NCI-H226 (cell line): ENCODE results near the gene CENPM.

Experiments used
- DNase-seq: peaks from one replicate; pipeline ENCODE4 v3.0.0-alpha.2; 2015

CENPM gene, protein sequence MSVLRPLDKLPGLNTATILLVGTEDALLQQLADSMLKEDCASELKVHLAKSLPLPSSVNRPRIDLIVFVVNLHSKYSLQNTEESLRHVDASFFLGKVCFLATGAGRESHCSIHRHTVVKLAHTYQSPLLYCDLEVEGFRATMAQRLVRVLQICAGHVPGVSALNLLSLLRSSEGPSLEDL

DNA sequence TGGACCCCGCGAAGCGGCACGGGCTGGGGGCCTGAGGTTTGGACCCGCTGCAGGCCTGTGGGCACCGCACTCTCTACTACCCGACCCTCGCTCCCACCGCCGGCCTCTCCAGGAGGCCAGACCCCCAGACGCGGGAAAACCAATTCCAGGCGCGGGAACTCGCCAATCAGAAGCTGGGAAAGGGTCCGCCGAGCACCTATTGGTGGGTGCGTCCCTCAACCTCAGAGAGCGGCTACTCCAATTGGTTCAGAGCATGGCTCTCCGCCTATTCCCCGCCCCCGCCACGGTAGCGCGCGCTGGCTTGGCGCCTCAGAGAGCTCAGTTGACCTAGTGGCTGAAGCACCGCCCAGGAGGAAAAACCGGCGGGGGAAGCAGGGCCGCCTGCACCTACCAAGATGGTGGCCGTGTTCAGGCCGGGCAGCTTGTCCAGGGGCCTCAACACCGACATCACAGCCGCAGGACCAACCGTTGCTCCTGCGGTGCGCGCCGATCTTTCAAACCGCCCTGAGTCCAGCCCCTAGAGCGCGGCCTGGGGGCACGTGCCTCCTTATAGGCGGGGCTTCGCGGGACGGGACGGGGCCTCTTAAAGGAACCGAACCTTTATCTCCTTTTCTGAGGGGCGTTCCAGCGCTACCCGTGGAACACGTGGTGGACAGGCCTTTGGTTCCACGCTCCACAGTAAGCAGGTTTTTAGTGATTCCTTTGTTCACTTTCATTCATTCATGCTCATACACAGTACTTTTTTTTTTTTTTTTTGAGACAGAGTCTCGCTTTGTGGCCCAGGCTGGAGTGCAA, at the start of gene CENPM:
CENPM (minus strand) TSS at position 524 of the 795 bp plus-strand sequence; CDS start at position 448, 76 bp downstream.
- DNase-seq = peak; percentile 80

DNA sequence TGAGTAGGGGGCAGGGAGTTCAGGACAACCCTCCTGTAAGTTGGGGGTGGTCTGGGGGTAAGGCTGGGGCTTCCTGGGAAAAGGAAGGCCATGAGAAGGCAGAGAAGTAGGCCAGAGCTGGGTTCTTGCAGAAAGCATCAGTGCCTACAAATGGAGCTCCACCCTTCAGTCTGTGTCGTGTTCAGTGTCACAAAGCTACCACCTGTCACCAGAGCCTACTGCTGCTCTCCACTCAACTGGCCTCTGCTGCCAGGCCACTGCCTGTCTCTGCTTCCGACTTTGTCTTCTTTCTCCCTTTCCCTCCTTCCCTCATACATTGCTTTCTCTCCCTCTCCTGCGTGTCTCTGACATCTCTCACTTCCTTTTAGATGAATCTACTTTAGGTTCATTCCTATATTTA, 48.3 kb upstream of the CENPM start:
- no peak for DNase-seq

DNA sequence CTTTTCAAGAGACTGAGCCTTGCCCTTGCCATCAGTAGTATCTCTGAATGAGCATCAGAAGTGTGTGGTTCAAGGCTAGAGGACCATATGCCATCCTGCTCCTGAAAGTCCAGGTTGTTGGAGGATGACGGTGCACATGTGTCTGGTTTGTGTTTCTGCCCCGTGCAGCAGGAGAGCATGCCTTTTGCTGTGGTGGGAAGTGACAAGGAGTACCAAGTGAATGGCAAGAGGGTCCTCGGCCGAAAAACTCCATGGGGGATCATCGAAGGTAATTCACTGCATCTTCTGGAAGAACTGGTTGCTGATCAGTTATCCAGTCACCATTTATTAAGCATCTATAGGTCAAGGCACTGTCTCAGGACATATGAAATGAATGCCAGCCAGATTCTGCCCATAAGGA, 45.5 kb upstream of the CENPM start:
- no peak for DNase-seq

DNA sequence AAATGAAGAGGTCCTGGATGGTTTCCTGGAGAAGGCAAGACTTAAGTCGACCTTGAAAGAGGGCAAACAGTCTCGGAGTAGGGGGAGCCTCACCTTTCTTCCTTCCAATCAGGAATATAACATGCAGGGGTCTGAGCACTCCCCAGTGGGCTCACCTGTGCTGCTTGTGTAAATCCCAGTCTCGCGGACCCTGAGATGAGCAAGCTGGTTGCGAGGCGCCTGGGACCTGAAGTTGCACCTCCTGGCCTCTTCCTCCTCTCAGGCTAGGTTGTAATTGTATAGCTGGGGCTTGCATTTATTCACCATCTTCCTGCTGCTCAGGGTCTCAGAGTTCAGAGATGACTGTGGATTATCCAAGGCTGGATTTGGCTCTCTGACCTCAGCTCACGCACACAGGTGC, 44.2 kb upstream of the CENPM start:
- no peak for DNase-seq

DNA sequence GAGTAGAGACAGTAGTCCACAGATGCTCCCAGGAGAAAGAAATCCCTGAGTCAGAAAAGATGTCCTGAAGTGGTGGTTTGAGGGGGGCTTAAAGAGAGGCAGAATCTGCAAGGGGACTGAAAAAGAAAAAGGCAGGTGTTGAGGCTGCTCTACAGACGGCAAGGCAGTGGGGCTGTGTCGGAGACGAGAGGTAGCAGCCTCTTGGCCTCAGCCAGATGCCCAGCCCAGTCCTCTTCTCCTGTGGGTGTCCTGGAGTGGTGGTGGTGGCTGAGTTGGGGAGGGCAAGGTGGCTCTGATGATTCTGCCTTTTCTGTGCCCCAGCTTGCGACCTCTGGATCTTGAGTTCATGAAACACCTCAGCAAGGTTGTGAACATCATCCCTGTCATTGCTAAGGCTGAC, 42.3 kb upstream of the CENPM start:
- no peak for DNase-seq

DNA sequence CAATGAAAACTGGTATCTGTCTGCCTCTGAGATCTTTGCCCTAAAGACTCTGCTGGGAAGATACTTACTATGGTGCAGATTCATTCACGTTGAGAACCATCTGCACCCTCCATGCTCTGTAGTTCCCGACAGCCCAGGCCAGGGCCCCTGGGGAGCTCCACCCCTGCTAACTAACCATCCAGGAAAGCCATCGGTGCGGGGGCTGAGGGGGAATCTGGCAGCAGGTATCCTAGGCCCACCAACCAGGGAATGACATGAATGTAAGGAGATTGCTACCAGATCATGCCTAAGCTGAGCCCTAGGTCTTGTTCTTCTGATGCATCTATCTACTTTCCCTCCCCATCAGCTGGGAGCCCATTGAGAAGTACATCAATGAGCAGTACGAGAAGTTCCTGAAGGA, 40.3 kb upstream of the CENPM start:
- DNase-seq = no peak

DNA sequence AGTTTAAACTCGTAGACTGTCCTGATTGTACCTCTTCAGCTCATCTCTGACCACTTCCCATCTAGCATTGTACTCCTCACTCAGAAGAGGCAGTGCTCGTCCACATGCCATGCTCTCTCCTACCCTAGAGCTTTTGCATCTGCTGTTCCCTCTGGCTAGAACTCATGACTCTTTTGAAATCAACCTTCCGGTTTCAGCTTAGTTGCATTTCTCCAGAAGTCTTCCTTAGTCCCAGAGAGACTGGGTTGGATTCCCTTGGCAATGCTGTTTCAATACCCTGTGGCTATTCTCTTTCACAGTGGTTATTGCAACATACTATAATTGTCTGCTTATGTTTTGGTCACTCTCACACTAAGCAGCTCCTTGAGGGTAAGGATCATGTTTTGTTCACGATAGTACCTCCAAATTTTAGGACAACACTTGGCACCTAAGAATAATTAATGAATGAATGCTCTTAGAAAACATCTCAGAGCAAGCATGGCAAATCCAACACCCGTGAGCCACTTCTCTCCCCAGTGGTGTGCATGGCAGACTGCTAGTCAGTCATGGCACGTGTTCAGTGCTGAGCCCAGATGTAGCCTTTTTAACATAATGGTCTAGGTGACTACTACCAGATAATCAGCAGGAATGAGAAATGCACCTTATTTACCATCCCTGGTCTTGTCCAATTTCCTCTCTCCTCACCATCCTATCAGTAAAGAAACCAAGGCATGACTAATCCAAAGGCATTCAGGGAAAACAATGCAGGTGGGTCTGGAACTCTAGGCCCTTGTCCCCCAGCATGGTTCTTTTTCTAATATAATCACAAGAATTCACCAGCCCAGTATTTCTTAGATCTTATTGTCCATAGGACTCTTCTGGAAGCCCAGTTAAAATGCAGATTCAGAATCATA, 36.8 kb upstream of the CENPM start:
- no peak for DNase-seq

DNA sequence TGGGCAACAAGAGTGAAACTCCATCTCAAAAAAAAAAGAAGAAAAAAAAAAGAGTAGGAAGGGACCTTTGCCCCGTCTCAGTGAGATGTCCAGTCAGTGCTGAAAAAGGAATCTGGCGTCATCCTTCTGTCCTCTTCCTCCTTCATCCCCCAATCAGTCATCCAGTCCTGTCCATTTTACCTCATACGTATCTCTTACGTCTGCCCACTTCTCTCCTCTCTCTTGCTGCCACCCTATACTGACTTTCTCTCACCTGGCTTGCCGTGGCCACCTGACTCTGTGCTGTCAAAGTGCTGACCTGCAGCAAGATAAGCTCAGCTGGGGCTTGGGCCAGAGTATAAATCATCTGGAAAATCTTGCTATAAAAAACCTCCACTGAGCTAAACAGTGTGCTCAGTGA, 35.9 kb upstream of the CENPM start:
- DNase-seq = no peak

DNA sequence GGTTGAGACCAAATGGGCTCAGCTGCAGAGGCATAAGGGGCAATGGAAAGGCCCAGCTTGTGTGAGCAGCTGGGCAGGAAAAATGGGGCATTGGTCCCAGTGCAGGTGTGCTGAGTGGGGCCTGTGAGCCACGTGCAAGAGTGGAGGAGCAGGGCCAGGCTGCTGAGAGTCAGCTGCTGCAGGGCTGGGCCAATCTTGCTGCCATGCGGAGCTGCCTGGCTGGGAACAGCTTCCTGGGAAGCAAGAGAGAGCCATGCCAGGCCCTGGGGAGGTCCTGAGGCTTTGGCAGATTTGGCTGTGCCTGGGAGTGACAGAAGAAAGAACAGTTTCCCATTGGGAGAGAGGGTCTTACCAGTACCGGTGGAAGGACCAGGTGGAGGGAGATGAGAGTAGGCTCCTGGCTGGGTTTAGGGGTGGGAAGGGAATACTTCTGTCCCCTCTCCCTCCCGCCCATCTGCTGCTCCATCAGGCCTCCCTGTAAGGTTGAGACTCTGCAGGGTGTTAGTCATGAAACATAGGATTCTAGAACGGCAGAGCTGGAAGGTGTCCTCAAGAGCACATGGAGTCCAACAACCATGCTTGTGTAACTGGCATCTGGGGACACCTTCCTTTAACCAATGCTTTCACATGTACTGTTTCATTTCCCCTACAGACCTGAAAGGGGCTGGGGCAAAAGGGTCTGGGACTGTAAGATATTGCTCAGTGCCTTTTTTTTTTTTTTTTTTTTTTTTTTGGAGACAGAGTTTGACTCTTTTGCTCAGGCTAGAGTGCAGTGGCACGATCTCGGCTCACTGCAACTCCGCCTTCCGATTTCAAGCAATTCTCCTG, 32.7 kb upstream of the CENPM start:
- no peak for DNase-seq

DNA sequence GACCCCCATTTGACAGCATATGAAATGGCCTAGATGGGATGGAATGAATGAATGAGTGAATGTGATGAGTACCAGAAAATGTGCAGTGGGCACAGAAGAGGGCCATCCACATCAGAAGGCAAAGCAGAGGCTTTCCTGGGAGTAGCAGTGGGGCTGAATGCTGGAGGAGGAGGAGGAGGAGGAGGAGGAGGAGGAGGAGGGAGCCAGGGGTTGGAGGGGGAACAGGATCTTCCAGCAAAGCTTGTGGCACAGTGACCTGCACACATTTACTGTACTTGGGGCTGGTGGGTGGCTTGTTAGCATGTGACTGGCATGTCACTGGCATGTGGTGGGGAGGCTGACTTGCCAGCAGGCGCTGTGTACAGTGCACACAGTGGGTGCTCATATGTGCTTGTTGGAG, 31.8 kb upstream of the CENPM start:
- no peak for DNase-seq

DNA sequence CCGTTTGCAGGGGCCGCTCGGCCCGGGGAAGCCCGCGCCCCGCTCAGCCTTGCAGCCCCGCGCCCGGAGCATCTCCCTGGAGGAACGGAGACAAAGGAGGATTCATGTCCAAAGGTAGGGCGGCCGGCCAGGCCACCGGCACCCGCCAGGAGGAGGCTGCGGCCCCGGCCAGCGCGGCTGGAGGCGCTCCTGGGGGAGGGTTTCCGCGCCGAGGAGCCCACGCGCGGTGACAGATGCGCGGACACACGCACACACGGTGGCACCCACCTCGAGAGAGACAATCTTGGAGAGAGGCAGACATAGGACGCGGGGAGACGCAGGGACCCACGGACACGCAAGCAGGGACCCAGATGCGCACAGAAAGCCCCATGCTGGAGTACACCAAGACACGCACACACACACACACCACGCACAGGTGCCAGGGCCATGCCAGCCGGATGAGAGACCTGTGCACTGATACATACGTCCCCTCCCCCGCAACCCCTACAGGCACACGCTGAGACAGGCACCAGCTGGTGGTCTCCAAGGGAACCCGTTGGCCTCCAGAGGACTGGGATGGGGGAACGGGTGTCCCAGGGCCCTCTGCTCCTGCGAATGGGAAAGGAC, 30.1 kb upstream of the CENPM start:
- no peak for DNase-seq

DNA sequence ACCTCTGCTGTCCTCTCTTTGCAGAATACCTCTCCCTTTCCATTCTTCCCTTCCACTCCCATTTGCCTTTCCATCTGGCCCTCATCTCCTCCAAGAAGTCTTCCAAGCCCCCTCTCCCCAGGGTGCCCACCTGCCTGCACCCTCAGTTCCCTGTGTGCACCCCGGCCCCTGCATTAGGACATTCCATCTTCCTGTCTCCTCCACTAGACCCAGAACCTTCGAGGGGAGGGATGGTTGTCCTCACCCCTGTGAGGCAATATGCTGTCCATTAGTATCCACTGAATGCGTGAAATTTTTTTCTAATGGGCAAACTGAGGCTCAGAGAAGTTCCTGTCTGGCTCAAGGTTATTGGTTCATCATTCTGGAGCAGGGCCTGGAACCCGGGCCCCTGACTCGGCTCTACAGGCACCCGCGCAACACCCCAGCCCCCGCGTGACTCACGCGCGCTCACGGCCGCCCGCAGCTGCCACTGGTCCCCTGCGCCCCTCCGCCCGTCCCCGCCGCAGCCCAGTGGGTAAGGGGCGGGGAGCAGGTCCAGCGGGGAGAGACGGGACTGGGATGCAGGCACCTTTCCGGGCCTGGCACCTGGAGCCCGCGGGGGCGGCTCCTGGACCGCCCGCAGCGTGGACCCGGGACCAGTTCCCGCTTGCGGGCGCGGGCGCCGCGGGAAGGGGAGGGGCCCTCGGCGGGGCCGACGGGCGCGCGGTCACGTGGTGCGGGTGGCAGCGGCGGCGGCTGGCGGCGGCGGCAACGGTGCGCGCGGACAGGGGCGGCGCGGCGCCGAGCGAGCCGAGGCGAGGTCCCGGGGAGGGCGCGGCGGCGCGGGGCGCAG, 29.3 kb upstream of the CENPM start:
- no peak for DNase-seq

DNA sequence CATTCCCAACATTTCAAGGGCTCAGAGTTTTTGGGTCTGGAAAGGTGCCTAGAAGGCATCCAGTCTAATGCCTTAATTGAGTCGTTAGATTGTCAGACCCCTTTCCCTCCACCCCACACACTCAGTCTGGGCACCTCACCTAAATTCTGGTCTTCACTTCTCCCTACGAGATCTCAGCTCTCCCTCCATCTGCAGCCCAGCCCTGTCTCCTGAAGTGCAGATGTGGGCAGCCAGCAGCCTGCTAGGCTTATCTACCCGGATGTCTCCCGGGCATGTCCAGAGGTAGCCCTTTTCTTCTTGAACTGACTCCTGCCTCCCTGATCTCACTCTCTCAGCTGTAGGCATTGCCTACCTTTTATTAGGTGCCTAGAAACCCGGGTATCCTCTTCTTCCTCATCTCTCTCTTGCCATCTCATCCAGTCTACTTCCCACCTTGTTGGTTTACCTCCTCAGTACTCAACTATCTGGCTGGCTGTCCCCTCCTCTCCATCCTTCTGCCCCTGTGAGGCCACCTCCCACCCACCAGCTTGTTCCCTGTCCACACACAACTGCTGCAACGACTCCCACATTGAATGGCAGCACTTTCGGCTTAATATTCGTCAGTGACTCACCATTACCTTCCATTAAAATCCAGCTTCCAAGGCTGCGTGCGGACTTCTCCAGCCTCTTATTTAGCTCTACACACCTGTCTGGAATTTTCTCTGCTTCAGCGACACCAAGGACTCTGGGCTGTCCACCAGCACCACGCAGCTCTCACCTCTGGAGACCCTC, 28.5 kb upstream of the CENPM start:
- no peak for DNase-seq

DNA sequence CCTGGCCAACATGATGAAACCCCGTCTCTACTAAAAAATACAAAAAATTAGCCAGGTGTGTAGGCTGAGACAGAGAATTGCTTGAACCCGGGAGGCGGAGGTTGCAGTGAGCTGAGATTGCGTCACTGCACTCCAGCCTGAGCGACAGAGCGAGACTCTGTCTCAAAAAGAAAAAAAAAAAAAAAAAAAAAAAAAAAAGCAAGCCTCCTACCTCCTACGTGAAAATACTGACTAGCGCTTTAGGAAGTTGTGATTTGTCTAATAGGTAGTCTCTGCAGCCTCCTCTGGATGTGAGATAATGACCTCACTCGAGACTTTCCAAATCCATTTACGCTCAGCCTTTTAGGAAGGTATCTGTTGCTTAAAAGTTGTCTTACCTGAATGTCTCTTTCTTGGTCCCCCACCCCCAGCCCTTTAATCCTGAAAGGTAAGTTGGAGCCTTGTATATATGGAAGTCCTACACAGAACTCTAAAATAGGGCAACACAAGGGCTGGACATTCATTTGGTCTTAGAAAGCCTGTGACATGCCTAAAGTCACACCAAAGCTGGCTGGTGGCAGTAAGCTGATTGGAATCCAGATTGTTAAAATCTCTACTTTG, 27.8 kb upstream of the CENPM start:
- no peak for DNase-seq

DNA sequence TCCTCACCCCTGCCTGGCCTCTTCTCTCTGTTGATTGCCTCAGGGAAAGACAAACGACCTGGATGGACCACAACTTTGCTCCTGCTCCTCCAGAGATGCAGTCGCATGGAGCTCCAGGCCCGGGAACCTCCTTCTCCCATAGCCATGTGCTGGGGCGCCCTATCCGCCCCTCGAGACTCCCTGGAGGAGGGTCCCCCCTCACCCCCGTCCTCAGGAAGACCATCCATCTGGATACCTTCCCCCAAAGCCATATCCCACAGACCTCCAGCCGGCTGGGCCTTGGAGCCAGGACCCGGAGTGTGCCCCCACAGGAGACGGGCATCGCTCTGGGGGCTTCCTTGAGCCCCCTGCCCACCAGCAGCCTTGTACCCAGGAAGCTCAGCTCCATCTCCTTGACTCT, 24.5 kb upstream of the CENPM start:
- DNase-seq = no peak

DNA sequence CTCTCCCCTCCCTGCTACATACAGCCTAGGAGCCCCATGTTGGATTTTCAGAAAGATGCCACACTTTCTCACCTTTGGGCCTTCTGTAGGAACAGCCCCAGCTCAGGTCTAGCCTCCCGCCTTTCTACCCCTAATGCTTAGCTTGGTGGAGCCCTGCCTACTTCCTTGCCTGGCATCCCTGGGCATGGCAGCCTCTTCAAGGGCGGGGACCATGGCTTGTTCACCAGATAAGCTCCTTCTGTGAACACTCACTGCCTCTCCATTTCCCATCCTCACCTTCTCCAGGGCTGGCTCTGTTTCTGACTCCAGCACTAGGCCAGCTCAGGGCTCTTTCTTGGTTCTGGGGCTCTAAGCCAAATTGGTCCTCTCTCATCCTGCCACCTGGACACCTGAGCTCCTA, 23.6 kb upstream of the CENPM start:
- no peak for DNase-seq

DNA sequence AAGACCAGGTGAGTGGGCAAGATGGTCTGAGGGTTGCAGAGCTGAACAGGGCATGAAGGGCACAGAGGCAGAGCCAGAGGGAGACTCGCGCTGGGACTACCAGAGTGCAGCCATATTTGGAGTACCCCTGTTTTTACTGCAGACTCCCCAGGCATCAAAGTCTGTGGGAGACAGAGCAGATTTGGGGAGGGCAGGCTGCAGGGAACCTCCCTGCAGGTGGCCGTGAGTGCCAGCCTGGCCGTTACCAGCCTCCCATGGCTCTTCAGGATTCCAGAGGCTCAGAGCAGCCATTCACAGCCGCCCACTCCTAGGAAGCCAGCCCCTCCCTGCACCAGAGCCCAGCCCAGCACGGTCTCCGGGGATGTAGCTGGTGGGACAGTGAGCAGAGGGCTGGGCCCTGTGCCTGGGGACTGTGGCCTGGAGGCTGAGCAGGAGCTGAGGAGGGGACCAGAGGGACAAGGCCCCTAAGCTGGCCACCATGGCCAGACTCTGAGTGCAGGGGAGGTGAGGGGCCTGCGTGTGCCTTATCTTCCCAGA, 22.2 kb upstream of the CENPM start, which contains the start of gene SEPTIN3:
SEPTIN3 (plus strand) TSS at position 334 of the 537 bp plus-strand sequence. CDS start 2,050 bp downstream, outside the sequence.
- no peak for DNase-seq

DNA sequence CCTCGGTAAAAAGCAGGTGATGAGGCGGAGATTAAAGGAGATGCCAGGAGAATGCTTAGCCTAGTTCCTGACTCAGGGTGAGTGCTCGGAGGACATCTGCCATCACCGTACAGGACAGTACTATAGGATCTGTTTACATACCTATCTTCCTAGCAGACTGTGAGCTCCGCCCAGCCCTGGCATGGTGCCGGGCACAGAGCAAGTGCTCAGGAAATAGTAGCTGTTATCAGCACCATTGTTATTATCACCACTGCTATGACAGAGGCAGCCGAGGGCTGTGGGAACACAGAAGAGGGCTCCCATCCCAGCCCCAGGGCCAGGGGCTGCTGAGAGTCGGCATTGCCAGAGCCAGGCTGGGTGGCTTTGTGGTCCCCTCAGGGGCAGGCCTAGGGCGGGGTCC, 21.6 kb upstream of the CENPM start:
- DNase-seq = peak; percentile 6

DNA sequence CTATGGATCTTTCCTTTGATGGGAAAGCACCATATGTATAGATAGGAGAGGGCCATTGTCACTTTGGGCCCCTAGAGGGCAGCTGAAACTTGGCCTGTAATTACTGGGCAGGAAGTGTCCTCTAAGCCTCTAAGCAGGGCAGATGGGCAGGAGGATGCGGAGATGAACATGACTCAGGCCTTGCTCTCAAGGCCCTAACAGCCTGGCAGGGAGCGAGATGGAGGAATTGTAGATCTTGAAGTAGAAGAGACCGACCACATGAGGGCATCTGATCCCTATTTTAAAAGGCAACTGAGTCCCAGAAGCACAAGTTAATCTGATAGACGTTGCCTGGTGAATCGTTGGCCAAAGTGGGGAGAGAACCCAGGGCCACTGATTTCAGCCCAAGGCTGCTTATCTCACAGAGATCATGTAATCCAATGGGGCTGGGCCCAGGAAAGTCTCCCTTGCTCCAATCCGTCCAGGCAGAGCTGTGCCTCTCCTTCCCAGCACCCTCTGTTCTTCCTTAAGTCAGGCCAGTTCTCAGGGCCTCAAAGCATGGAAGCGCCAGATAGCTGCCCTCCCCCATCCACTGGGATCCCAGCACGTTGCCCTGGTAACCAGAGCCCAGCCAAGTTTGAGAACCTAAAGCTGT, 19.8 kb upstream of the CENPM start:
- peak; percentile 47 for DNase-seq
